H1 (cell line): ENCODE data around the gene CNOT2. TPM values are rescaled to one million over a fixed set of nuclear protein-coding genes. Genes with fewer than 3 reads are reported as not detected.

Source experiments
- TAF7 ChIP-seq: optimal IDR thresholded peaks from 2 replicates; pipeline ENCODE3; 2011; ENCODE audit warnings: low read depth, mild to moderate bottlenecking, inconsistent platforms, low read length, moderate library complexity, borderline replicate concordance
- polyA plus RNA-seq, 7 experiments: library from polyadenylated mRNA; depleted of rRNA in 3 of 7; stranded (reverse) in 5 of 7; unstranded in 2 of 7; fragments of >200 nt in 5 of 7; fragments of 200-250 nt in 2 of 7; gene quantifications; 1 replicate in 5 of 7; 2 replicates in 1 of 7; 4 replicates in 1 of 7; pipeline versions ENCODE4 v1.2.1 to v1.2.3, GENCODE V29; 2011 to 2013; ENCODE audit warnings: missing spikeins in 2 of 7, mixed read lengths in 2 of 7
- total RNA-seq: library from RNA; stranded (reverse); fragmentation: NEBNext Ultra II Directional; extraction: Animal tissue kit (Norgen Biotek cat#: 25700); gene quantifications from 2 replicates; pipeline ENCODE4 v1.2.1, GENCODE V29; 2021

CNOT2 gene
- total and polyA plus RNA-seq, 2 of the 8 experiments (the other 6 are each of a cell fraction or from before 2014, with no cell fraction given): 61.2 to 64.8 TPM

- no peak for TF ChIP-seq TAF7
- TF ChIP-seq, all 59 proteins: peak for 0
These were observed 112.7 kb downstream of the CNOT2 start (continued) for GRCh38 chr12:70355972-70356371.
